ENCODE data around the gene ZNF688. TPM values are rescaled to one million over a fixed set of nuclear protein-coding genes. Genes with fewer than 3 reads are reported as not detected.

Gene ZNF688
- total and polyA plus RNA-seq, 2 of the 13 experiments (the other 11 are each of a cell fraction or from before 2014, with no cell fraction given) = 2.4 to 5.4 TPM

DNA sequence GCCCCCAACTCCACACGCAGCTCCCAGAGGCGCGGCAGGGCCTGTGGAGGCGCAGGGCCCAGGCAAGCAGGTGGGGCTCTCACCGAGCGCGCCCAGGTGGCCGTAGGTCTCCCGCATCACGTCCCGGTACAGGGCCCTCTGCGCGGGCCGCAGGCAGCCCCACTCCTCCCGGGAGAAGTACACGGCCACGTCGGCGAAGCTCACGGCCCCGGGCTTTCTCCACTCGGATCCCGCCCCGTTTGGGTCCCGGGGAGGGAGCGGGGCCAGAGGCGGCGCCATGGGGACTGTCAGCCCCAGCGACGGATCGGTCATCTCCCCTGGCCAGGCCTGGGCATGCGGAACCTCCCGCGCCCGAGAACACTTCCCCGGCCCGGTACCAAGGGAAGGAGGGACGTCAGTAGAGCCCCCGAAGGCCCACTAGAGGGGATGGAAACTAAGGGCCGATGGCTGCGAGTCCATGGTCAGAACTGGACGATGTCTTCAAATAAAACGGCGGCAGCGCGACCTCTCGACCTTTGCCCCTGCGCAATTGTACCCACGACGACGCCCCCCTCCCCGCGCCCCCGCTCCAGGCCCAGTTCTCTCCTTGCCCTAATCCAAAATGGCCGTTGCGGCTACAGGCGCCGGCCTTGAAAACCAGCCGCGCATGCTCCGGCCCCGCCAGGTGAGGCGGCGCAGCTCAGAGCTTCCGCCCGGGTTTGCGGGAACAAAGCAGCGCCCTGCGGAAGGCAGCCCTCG is 37.0 kb downstream of the ZNF688 start, which contains the start of gene ZNF747 (continued):
- TF ChIP-seq NONO (IDR thresholded peaks at IDR 0.05) (no peak), NONO (CRISPR knock-in tag; conservative IDR thresholded peaks at IDR 0.05) (peak; percentile 89), GLI4 (CRISPR knock-in tag; IDR thresholded peaks at IDR 0.05; ENCODE audit: borderline replicate concordance) (peak; percentile 97; the same call in 1 of the 2 replicates), MTF1 (CRISPR knock-in tag; IDR thresholded peaks at IDR 0.05) (no peak; the same call in 1 of the 2 replicates), ZNF260 (CRISPR knock-in tag; IDR thresholded peaks at IDR 0.05; ENCODE audit: borderline replicate concordance, low read depth) (no peak), ERF (CRISPR knock-in tag; IDR thresholded peaks at IDR 0.05) (peak; percentile 65), AHR (CRISPR knock-in tag; IDR thresholded peaks at IDR 0.05) (no peak), CC2D1A (CRISPR knock-in tag; IDR thresholded peaks at IDR 0.05) (no peak), FLYWCH1 (CRISPR knock-in tag; IDR thresholded peaks at IDR 0.05) (peak; percentile 85; the same call in 1 of the 2 replicates), ZBTB8A (CRISPR knock-in tag; IDR thresholded peaks at IDR 0.05; ENCODE audit: borderline replicate concordance, low read depth) (0 out of 2 replicates have a peak, but pooled peaks have one; percentile 6), BRCA1 (CRISPR knock-in tag; IDR thresholded peaks at IDR 0.05) (no peak), TSC22D2 (CRISPR knock-in tag; IDR thresholded peaks at IDR 0.05; ENCODE audit: borderline replicate concordance) (peak; percentile 92), SOX6 (IDR thresholded peaks at IDR 0.05) (no peak), SOX6 (CRISPR knock-in tag; IDR thresholded peaks at IDR 0.05) (peak; percentile 78), ZNF773 (CRISPR knock-in tag; IDR thresholded peaks at IDR 0.05; ENCODE audit: borderline replicate concordance) (no peak), ZNF225 (CRISPR knock-in tag; IDR thresholded peaks at IDR 0.05) (peak; percentile 76), ZNF335 (CRISPR knock-in tag; IDR thresholded peaks at IDR 0.05) (peak; percentile 93), AGO2 (optimal IDR thresholded peaks at IDR 0.05; ENCODE audit: low read depth, low read length) (peak; percentile 96), HNRNPH1 (optimal IDR thresholded peaks at IDR 0.05; ENCODE audit: low read depth, low read length) (no peak), EHMT2 (IDR thresholded peaks at IDR 0.05; ENCODE audit: borderline replicate concordance, low read depth, low read length) (no peak), ZSCAN20 (CRISPR knock-in tag; IDR thresholded peaks at IDR 0.05; ENCODE audit: borderline replicate concordance) (no peak; the same call in none of the 2 replicates), RAD51 (IDR thresholded peaks at IDR 0.05; ENCODE audit: borderline replicate concordance) (no peak), HMG20A (CRISPR knock-in tag; IDR thresholded peaks at IDR 0.05; ENCODE audit: borderline replicate concordance) (peak; percentile 13; the same call in 1 of the 2 replicates), SATB2 (CRISPR knock-in tag; IDR thresholded peaks at IDR 0.05) (peak; percentile 68; the same call in 1 of the 2 replicates), SMAD3 (CRISPR knock-in tag; IDR thresholded peaks at IDR 0.05) (peak; percentile 76; the same call in 1 of the 2 replicates)
- TF ChIP-seq, protein P1, sequence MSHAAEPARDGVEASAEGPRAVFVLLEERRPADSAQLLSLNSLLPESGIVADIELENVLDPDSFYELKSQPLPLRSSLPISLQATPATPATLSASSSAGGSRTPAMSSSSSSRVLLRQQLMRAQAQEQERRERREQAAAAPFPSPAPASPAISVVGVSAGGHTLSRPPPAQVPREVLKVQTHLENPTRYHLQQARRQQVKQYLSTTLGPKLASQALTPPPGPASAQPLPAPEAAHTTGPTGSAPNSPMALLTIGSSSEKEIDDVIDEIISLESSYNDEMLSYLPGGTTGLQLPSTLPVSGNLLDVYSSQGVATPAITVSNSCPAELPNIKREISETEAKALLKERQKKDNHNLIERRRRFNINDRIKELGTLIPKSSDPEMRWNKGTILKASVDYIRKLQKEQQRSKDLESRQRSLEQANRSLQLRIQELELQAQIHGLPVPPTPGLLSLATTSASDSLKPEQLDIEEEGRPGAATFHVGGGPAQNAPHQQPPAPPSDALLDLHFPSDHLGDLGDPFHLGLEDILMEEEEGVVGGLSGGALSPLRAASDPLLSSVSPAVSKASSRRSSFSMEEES (CRISPR knock-in tag; IDR thresholded peaks at IDR 0.05) = peak; percentile 56; the same call in 1 of the 2 replicates
- TF ChIP-seq, protein P2, sequence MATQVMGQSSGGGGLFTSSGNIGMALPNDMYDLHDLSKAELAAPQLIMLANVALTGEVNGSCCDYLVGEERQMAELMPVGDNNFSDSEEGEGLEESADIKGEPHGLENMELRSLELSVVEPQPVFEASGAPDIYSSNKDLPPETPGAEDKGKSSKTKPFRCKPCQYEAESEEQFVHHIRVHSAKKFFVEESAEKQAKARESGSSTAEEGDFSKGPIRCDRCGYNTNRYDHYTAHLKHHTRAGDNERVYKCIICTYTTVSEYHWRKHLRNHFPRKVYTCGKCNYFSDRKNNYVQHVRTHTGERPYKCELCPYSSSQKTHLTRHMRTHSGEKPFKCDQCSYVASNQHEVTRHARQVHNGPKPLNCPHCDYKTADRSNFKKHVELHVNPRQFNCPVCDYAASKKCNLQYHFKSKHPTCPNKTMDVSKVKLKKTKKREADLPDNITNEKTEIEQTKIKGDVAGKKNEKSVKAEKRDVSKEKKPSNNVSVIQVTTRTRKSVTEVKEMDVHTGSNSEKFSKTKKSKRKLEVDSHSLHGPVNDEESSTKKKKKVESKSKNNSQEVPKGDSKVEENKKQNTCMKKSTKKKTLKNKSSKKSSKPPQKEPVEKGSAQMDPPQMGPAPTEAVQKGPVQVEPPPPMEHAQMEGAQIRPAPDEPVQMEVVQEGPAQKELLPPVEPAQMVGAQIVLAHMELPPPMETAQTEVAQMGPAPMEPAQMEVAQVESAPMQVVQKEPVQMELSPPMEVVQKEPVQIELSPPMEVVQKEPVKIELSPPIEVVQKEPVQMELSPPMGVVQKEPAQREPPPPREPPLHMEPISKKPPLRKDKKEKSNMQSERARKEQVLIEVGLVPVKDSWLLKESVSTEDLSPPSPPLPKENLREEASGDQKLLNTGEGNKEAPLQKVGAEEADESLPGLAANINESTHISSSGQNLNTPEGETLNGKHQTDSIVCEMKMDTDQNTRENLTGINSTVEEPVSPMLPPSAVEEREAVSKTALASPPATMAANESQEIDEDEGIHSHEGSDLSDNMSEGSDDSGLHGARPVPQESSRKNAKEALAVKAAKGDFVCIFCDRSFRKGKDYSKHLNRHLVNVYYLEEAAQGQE (IDR thresholded peaks at IDR 0.05; ENCODE audit: borderline replicate concordance in 1 of 2, low read depth in 1 of 2, low read length in 2 of 2) = peak in 1 of 2 experiments; percentile 30; a peak in 1 of 4 replicates

Measured in HepG2 (cell line).